ENCODE data around the gene FARS2.

Gene FARS2

DNA sequence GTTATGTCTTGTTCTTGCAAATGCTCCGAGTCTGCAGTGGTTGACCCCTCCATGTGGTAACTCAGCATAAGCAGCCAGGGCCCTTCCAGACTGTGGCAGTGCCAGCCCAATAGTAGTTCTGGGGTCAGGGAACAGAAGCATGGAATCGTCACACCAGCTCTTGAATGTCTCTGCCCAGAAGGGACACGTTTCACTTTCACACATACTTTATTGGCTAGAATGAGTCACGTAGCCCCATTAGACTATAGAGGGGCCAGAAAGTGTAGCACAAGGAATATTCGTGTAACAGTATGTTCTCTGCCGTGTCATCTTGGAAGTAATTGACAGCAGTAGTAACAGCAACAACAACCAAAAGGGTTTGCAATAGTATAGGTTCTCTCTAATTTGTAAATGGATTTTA is 254.7 kb downstream of the FARS2 start:
- TF ChIP-seq, protein P1, sequence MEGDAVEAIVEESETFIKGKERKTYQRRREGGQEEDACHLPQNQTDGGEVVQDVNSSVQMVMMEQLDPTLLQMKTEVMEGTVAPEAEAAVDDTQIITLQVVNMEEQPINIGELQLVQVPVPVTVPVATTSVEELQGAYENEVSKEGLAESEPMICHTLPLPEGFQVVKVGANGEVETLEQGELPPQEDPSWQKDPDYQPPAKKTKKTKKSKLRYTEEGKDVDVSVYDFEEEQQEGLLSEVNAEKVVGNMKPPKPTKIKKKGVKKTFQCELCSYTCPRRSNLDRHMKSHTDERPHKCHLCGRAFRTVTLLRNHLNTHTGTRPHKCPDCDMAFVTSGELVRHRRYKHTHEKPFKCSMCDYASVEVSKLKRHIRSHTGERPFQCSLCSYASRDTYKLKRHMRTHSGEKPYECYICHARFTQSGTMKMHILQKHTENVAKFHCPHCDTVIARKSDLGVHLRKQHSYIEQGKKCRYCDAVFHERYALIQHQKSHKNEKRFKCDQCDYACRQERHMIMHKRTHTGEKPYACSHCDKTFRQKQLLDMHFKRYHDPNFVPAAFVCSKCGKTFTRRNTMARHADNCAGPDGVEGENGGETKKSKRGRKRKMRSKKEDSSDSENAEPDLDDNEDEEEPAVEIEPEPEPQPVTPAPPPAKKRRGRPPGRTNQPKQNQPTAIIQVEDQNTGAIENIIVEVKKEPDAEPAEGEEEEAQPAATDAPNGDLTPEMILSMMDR (conservative IDR thresholded peaks at IDR 0.05): no peak
- no peak for TF ChIP-seq ZFX (IDR thresholded peaks at IDR 0.05)
- no peak overlapping the region for H3K27ac ChIP-seq

DNA sequence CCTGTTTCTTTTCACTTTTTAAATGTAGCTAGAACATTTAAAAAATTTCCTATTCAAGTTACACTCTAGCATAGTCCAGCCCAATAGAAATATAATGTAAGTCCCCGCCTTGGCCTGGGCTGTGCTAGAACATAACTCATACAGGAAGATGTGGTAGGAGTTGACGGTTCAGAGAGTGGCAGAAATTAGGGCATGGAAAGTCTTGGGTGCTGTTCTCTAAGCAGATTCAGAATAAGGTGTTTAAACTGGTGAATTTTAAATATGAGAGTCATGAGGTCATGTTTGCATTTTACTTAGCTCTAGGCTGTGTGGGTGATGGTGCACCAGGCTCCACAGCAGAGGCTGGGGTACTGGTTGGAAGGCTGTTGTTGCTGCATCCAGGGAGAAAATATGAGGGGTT is 256.5 kb downstream of the FARS2 start:
- TF ChIP-seq, protein P1 (conservative IDR thresholded peaks at IDR 0.05): no peak
- no peak for TF ChIP-seq ZFX (IDR thresholded peaks at IDR 0.05)
- no peak overlapping the region for H3K27ac ChIP-seq

GRCh38 chr6:5518936-5519491 is 257.7 kb downstream of the FARS2 start:
- no peak for TF ChIP-seq ZFX (IDR thresholded peaks at IDR 0.05)
- TF ChIP-seq, protein P1 (conservative IDR thresholded peaks at IDR 0.05): no peak
- H3K27ac ChIP-seq: no peak overlapping the region

DNA sequence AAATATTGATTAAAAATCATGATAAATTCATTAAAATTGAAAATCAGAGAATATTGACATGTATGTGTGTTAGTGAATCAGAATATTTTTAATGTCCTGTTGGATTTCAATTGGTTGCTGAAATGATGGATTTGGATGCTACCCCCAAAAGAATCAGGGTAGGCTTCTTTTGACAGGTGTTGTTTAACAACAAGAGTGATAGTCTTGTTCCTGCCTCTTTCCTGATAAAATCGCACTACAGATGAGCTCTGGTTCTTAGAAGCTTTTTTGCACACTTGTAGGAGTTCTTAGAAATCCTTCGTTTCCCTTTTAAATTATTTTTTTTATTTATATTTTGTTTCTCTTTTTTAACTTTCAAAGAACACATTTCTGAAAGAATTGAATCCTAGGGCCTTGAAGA is 259.5 kb downstream of the FARS2 start:
- TF ChIP-seq, protein P1 (conservative IDR thresholded peaks at IDR 0.05): no peak
- no peak for TF ChIP-seq ZFX (IDR thresholded peaks at IDR 0.05)

GRCh38 chr6:5521322-5521721 is 260.0 kb downstream of the FARS2 start:
- H3K27ac ChIP-seq: no peak overlapping the region
- TF ChIP-seq ZFX (IDR thresholded peaks at IDR 0.05): no peak
- TF ChIP-seq, protein P1 (conservative IDR thresholded peaks at IDR 0.05): no peak

More for the DNA sequence above, 259.5 kb downstream of the FARS2 start:
- no peak overlapping the region for H3K27ac ChIP-seq

DNA sequence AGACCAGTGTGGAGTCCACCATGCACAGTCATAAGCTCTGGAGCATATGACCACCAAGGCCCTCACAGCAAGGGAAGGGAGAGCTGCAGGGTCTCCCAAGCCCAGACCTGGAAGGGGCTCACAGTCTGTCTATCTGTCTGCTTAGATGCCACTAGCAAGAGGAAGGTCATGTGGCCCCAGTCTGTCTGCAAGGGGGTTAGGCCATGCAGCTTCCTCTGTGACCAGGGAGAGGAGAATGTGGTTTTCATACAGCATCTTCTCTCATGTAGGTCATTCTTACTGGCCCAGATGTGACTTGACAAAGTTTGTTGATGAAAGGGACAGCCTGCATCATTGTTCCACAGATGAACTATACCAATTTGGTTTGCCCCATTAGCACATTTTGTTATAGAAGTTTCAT is 260.8 kb downstream of the FARS2 start:
- no peak overlapping the region for H3K27ac ChIP-seq
- TF ChIP-seq, protein P1 (conservative IDR thresholded peaks at IDR 0.05): no peak
- TF ChIP-seq ZFX (IDR thresholded peaks at IDR 0.05): no peak

- TF ChIP-seq ZFX (IDR thresholded peaks at IDR 0.05): no peak
- TF ChIP-seq, protein P1 (conservative IDR thresholded peaks at IDR 0.05): no peak
- no peak overlapping the region for H3K27ac ChIP-seq
These were observed 262.8 kb downstream of the FARS2 start for GRCh38 chr6:5524110-5524509.
